ENCODE measurements around the gene CDR2. TPM values are rescaled to one million over a fixed set of nuclear protein-coding genes. Genes with fewer than 3 reads are reported as not detected.

The CDR2 gene
- polyA plus RNA-seq, 1 donor = 14.2 TPM

DNA sequence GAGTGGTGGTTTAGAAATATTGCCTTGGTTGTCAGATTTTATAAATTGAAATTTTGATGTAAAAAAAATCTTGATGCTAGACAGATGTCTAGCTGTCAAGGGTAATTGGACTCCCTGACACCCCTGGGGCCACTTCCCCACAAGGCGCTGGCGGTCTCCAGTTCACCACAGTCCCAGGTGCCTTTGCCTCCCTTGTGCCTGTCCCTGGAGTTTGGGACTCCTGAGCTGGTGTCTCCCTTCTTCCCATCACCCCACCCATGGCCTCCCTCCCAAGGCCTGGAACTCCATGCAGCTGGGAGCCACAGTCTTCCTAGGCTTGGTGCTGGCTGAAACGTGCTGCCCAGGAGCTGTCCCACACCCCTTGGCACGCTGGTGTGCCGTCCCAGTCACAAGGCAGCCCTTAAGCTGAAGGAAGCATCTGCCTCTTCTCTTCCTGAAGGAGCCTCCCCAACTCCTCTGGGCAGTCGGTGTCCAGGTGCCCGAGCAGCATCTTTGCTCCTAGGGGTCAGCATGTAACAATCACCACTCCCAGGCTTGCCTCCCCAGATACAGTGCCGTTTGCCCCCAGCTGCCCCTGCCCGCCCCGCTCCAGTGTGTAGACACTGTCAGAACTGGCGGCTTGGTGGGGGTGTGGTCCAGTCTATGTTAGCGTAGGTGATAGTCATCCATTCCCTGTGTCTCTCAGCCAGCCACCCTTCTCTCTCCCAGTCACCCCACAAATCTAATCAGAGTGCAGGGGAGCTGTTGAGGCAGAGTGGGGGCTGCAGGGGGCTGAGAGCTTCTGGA is 51.1 kb downstream of the CDR2 start:
- DNase-seq = no peak

DNA sequence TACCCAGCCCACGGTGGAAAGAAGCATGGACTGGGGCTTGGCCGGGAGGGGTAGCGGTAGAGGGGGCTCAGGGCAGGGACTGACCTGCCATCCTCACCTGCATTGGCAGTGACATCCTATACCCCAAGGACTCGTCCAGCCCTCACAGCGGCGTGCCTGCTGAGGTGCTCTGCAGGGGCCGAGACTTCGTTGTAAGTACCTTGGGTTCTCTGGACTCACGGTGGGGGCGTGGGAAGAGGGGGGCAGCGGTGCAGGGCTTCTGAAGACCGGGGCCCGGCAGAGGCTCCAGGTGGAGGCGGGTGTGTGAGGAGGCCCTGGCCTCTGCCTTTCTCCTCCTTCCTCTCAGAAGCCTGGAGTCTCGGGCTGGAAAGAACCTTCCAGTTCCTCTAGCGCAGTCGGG is 51.7 kb downstream of the CDR2 start:
- no peak for DNase-seq

DNA sequence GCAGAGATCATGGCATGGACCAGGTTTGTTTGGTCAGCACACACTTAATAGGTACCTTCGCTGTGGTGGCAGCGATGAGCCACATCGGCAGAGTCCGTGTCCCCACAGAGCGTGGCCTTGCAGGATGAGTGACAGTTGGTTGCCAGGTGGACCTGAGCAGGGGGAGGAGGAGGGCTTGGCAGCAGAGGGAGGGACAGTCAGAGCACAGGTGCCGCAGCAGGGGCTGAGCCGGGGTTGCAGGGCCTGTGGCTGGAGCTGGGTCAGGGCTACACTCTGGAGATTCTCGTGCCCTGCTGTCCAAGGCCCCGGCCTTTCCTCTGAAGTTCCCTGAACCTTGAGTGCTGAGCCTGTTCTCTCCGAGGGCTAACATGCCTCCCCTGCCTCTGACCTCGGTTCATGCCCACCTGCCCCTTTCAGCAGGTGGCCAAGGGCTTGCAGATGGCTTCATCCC is 52.4 kb downstream of the CDR2 start:
- no peak for DNase-seq

DNA sequence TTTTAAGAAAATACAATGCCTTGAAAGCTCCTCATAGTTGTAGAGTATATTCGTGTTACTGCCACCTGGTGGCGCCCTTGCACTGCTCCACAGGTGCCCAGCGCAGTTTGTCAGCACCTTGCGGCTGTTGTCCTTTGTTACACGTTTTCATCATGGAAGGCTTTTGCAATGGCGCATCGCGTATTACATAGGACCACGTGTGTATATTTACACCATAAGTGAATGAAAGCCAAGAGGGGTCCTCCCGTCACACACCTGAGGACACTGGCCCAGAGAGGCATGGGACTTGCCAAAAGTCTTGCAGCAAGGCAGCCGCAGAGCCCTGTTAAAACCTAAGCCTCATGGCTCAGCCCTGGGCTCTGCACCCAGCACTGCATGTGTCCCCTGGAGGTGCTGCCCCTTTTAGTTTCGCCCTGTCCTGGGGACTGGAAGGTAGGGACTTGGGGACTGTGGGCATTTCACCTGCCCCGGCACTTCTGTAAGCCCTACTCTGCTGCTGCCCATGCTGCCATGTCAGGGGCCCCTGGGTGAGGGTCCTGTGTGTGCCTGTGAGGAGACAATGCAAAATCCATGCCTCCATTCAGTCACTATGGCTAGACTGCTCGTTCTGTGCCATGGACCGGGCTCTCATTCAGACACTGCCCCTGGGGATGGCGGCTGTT is 52.9 kb downstream of the CDR2 start:
- peak; percentile 65 for DNase-seq

DNA sequence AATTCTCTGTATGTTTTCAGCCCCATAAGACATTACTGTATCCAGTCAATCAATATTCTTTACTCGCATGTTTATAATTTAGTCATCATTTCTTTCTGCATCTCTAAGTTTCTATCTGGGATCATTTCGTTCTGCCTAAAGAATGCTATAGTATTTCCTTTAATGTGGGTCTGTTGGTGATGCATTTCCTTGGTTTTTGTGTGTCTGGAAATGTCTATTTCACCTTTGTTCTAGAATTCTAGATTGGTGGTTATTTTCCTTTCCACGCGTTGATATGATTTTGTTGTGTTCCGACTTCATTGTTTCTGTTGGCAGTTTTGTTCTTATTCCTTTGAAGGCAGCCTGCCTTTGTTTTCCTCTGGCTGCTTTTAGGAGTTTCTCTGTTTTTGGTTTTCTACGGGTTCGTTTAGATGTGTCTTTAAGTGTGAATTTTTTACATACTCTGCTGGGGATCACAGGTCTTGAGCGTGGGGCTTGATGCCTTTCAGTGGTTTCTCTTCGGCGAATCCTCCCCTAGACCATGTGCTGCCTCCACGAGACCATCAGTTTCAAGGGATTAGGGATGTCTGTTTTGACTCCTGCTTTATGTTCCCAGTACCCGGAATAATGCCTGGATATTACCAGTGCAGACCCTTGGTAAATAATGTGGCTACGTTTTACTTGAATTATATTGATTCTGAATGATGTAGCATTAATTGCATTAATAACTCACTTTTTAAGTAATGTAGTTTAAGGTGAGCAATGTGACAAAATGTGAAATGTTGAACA is 53.7 kb downstream of the CDR2 start:
- no peak for DNase-seq

DNA sequence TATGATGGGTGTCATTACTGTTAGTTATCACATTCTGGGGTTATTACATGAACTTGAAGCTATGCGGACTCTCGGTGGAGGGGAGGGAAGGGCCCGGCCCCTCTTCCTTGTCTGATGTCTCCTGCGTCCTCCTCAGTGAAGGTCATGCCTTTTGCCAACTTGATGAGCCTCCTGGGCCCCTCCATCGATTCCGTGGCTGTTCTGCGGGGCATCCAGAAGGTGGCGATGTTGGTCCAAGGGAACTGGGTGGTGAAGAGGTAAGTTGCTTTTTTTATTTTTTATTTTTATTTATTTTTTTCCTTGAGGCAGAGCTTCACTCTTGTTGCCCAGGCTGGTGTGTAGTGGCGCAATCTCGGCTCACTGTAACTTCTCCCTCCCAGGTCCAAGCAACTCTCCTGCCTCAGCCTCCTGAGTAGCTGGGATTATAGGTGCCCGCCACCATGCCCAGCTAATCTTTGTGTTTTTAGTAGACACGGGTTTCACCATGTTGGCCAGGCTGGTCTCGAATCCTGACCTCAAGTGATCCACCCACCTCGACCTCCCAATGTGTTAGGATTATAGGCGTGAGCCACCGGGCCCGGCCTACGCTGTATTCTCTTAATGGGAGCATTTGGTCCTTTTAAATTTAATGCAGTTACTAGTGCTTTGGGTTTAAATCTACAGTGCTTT is 55.6 kb downstream of the CDR2 start:
- no peak for DNase-seq

DNA sequence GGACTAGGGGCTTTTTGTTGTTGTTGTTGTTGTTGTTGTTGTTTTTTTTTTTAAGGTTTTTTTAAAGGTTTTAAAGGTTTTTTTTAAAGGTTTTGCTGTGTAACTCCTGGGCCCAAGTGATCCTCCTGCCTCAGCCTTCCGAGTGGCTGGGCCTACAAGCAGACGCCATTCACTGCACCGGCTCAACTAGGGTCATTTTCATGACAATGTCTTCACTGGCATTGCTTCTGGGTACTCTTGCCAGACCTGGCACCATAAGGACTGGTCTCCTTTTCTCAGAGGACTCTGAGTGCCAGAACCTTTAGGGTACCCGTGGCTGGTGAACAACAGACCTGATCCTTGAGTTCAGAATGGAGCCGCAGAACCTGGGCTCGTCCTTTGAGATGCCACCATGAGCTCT is 56.8 kb downstream of the CDR2 start:
- no peak for DNase-seq

DNA sequence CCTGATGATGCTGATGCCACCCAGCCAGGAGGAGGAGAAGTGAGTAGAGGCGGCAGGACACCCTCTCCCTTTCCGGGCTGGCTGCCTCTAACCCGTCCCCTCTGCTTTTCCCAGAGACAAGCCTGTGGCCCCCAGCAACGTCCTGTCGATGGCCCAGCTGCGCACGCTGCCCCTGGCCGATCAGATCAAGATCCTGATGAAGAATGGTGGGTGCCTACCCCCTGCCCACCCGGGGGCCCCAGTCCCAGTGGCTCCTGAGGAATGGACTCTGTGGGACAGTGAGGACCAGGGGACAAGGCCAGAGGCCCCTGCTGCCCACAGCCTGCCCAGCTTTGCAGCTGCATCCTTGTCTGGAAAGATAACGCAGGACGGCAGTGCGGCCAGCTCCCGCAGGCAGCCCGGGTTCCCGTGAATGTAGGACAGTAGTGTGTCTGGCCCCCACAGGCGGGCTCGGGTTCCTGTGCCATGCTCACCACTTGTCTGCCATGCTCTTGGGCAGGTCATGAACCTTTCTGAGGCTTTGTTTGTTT is 57.4 kb downstream of the CDR2 start:
- no peak for DNase-seq

DNA sequence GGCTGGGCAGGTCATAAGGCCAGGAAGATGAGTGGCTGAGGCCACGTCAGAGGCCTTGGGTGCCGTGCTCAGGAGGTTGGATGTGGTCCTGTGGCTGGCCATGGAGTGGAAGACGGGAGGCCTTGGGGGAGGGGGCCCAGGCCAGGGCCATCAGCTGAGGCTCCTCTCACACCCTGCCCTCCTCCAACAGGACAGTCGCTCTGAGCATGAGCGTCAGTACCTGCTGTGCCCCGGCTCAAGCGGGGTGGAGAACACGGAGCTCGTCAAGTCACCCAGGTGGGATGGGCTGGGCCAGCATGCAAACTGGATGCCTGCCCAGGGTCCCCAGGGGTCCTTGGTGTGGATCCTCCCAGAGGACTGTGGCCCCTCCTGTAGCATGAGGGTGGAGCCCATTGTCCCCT is 58.0 kb downstream of the CDR2 start:
- no peak for DNase-seq

DNA sequence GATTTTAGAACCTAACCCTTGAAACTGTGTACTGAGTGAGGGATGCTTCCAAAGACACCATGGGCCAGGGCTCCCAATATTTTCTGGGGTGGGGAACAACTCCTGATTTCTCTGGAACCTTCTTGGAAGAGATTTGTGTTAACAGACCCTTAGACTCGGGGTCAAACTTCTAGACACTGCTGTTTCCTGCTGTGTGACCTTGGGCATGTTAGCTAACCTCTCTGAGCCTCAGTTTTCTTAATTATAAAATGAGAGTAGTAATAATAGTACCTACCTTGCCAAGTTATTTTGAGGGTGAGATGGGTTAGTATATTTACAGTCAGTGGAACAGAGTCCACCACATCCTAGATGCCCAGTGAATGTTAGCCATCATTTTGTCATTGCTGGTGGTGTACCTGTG is 58.4 kb downstream of the CDR2 start:
- DNase-seq = no peak

DNA sequence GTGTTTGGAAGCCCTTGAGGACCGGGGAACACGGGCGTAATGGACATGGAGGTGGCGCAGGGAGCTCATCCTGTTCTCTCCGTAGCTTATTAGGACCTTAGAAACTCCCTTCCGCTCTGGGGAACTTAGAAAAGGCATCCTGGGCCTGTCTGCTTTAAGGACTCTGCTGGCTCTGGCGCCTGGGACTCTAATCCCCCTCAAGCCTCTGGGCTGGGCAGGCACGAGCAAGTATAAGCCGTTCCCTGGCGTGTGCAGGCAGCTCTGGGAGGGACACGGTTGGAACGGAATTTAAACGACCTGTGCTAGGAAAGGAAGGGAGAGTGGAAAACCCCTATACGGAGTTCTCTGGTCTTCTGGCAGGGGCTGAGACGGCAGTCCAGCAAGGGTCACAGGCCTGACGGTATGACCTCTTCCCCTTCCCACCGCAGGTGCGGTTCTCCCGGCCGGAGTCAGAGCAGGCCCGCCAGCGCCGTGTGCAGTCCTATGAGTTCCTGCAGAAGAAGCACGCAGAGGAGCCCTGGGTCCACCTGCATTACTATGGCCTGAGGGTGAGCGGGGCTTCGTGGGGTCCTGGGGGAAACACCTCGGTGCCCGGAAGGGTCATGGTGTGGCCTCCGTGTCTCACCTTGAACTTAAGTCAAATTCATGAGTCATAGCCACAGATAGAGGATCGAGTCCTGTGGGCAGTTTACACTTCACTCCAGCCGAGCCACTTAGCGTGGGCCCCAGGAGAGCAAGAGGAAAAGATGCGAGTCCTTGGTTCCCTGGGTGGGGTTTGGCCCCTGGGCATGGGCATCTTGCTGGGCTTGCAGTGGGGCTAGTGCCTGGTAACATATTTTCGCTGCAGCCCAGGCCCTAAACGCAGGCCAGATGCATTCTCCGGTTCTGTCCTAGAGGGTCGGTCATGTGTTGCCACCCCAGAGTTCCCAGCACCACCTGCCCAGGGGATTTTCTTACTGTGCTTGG is 59.5 kb downstream of the CDR2 start:
- DNase-seq = no peak

DNA sequence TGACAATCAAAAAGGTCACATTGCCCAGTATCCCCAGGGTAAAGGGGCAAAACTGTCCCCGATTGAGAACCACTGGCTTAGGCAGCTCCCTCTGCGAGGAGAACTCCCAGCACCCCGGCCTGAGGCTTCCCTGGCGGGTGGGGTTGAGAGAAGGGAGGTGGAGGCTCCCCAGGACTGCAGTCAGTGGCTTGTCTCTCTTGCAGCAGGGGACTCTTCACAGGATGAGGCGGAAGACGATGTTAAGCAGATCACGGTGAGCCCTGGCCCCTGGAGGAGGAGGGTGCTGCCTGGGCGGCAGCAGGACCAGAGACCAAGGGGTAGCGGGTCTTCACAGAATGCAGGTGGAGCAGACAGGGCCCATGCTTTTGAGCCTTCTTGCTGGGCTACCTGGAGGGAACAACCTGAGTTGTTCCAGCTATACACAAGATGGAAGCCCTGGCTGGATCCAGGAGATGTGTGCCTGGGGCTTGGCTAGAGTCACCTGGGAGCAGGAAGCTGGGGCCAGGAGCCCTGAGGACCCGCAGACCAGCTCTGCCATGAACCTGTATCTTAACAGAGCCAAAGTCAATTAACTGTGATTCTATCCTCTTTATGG is 60.4 kb downstream of the CDR2 start:
- DNase-seq = no peak

DNA sequence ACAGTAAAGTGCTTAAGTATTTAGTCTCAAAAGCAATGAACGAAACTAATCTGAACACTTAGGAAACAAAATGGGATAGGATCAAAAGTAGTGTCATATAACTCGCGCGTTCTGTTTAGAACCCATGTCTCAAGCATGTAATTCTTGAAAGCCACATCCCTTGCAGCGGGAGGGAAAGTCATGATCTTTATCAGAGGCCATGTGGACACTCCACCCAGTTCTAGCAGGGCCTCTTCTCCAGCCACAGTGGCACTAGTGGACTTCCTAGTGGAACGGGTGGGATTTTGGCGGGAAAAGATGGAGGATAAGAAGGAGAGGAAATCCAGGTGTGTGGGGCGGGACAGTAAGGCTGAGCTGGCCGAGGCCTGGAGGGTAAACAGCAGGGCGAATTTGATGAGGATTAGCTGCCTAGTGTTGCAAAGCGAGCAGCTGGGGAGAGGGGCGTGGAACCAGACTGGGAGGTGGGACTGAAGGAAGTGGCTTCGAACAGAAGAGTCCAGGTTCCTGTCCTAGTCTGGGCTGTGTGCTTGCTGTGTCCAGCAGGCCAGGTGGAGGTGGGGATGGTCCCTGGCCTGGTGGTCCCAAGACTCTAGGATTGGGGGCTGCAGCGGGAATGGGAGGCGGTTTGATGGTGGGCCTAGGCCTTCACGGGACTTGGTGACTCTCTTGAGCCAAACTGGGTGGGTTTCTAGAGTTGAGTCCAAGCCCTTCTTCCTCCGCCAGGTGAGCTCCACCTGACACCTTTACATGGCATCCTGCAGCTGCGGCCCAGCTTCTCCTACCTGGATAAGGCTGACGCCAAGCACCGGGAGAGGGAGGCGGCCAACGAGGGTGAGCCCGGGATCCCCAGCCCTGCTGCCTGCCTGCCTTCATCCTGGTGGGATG is 61.3 kb downstream of the CDR2 start:
- DNase-seq = no peak

DNA sequence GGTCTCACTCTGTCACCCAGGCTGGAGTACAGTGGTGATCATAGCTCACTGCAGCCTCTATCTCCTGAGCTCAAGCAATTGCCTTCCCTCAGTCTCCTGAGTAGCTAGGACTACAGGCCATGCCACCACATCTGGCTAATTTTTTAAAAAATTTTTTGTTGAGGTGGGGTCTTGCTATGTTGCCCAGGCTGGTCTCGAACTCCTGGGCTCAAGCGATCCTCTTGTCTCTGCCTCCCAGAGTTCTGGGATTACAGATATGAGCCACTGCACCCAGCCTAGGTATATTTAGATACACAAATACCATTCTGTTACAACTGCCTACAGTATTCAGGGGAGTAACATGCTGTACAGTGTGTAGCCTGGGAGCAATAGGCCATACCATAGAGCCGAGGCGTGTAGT is 62.9 kb downstream of the CDR2 start:
- DNase-seq = no peak

DNA sequence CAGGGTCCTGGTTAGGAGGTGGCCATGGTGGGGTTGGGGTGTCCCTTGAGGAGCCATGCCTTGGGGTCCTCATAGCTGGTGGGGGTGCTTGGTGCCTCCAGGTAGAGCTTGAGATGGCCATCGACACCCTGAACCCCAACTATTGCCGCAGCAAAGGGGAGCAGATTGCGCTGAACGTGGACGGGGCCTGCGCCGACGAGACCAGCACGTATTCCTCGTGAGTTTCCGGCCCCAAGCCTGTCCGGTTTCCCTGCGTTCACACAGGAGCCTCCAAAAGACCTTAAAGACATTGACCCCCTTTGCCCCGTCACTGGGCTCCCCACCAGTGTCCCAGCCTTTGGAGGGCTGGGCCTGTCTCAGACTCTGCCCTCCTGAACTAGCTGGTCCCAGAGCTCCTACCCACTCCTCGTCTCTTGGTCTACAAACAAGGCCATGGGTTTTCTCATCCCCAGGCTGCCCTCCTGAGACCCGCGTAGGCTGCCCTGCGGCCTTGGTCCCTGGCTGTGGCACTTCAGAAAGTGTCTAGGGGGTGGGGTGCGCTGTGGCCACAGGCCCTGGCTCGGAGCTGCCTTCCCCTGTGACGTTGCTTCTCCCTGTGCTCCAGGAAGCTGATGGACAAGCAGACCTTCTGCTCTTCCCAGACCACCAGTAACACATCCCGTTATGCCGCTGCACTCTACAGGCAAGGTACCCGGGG is 65.4 kb downstream of the CDR2 start:
- no peak for DNase-seq

DNA sequence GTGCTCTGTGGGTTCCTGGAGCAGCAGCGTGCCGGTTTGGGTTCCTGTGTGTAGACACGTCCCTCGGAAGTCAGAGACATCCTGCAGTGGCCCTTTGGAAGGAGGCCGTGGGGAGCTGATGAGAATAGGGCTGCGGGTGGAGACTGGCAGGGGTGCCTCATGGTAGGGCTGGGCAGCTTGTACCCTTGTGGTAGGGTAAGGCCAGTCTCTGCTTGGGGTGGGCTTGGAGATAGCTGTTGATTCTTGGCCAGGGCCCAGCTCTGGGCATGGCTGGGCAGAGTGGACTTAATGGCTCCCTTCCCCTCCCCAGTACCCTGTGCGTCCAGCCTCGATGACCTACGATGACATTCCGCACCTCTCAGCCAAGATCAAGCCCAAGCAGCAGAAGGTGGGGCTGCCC is 66.6 kb downstream of the CDR2 start:
- no peak for DNase-seq

DNA sequence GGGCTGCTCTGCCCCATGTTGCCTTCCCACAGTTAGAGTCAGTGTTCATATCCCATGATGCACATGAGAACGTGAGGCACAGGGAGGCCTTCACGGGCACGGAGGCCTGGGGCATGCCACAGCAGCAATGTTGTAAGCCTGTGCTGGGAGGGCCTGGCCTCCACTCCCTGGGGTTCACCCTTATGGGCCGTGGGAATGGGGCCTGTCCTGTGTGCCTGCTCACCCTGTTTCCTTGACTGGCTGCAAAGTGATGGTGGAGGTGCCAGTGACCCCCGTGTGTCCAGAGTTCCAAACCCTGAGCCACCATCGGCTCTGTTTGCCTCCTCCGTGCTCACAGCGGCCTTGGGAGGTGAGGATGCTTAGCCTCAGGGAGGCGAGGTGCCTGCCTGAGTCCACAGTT is 67.6 kb downstream of the CDR2 start:
- no peak for DNase-seq

DNA sequence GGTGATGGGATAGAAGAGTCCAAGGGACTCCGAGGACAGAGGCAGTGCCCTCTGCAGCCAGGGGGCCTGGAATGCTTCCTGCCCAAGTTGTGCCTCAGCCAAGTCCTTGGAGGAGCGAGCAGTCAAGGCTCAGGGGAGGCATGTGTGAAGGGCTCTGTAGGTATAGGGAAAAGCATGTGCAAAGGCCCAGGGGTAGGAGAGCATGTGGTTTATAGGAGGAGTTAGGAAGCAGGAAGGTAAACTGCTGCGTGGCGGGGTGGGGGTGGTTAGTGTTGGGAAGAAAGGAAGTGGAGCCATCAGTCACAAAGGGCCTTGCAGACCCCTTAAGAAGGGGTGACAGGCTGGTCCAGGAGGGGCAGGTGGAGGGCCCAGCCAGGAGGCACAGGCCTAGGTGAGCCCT is 70.0 kb downstream of the CDR2 start:
- DNase-seq = no peak

DNA sequence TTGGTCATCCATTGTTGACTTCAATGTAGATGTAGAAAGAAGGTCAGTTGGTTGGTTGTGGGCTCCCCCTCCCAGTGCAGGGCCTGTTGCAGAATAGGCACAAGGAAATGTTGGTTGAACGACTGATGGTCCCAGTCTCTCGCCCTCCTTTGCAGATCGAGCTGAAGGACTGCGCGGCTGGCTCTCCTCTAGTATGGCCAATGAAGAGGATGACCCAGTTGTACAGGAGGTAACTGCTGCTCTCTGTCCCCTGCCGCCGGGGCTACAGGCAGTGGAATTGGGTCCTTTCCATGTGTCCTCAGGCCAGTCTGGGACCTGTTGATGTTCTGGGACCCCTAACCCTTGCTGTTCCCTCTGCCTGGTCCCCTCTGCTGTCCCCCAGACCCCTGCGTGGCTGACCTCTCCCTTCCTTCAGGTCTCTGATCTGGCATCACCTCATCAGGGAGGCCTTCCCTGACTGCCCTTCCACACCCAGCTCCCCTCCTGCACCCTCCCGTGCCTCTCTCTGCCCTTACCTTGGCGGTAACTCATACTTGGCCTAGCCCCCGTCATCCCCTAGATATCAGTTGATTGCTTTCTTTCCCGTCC is 71.5 kb downstream of the CDR2 start:
- no peak for DNase-seq

All from hindlimb muscle (tissue), 1 donor.